Kidney glomerular epithelial cell (primary cell): ENCODE results near the gene EPG5.
A peak's percentile ranks its signal among the peaks of the same experiment; 100 is the strongest.

Experiments used
- DNase-seq: peaks from one replicate; lab custom pipeline; 2025; lab: John Stamatoyannopoulos, UW

Gene EPG5

DNA sequence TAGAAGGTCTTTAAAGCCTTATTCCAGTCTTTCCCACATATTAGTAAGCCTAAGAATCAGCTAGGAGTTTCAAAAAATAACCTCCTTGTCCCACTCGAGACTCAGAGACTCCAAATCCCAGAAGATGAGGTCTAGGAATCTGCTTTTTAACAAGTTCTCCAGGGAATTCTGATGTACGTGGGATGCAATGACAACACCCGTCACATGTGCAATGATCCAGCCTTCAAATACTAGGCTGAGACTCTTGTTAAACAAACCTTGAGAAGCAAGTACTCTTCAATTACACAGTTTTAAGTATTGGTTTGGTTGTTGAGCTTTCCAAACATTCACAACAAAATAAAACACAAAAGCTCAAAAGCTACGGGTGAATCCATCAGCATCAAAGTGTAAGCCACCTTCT is 53.9 kb downstream of the EPG5 start:
- no peak for DNase-seq

DNA sequence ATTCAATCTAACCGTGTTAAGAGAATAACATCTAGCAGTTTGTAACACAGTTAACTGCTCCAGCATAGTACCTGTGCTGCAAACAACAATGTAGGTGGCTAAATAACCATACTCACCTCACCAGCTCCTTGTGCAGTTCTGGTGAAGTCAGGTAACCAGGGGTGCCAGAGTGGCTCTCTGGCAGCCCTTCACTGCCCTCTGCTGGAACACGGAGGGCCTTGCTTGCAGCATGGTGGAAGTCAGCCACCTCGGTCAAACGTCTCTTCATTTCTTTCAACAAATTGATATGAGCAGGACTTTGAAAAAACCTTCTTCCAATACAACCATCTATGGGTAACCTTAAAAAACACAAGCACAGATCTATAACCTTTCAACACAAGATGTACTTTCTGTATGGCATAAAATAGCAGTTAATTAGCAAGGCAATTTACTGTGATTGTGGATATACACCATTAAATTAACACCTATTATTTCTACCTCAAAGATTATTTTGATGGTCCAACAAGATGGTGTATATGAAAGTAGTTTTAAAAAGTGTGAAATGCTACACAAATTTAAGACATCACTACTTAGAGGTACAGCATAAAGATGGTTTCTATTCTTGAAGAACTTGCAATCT is 56.6 kb downstream of the EPG5 start:
- peak; percentile 3 for DNase-seq

DNA sequence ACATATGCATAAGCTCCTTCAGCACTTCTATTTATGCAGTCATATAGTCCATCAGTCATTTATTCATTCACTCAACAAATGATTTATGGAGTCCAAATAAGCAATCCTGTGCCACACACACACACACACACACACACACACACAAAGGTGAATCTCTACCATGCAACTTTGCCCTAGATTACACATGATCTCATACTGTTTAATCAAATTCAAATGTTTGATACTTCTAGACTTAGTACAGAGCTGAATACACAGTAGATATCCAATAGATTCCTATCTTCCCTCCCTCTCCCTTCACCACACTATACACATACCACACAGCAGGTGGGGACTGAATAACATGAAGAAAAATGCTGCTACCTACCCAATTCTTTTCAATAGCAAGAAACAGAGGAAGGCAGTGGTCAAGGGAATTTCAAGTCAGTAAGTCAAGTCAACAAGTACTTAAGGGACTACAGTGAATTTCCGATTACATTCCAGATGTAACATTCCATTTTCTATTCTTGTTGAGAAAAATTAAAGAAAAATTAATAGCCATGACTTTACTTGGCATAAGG is 65.4 kb downstream of the EPG5 start:
- no peak for DNase-seq

DNA sequence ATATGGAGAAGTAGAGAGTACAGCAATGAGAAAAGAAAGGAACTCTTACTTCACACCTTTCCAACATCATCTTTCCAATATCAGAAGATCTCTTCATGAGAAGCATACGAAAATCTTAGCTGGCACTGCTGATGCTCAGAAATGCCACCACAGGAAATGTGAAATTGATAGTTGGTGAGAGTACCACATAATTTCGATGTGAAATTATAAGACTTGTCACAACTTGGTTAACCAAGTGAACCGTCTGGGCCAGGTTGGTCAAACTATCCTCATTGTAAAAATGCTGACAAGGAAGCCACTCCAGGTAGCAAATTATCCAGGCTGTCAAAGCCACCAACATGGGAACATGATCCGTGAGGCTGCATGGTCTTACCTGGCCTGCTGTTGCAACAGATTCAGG is 66.5 kb downstream of the EPG5 start:
- DNase-seq = no peak

DNA sequence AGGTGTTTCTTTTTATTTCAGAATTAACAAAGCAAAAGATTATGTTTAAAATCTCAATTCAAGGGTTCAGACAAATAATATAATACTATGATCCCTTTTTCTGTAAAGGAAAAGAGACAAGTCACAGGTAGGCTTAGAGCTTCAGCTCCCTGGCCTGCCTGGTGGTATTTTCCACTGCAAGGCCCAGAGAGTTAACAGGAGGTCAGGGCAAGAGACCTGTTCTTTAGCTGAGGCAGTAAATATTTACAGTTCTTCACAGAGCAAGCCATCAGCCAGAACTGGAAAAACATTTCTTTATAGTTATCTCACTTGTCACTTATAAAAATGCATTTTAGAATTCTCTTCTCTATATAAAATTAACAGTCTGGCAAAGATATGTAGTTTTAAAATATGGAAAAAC is 70.1 kb downstream of the EPG5 start:
- DNase-seq = no peak

DNA sequence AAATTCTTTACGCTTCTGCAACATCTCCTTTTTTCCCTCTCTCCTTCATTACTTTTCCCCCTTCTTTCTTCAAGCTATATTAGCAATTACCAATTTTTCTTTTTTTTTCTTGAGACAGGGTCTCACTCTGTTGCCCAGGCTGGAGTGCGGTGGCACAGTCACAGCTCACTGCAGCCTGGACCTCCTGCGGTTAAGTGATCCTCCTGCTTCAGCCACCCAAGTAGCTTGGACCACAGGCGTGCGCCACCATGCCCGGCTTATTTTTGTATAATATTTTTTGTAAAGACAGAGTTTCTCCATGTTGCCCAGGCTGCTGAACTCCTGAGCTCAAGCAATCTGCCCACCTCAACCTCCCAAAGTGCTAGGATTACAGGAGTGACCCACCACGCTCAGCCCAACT is 70.7 kb downstream of the EPG5 start:
- DNase-seq = no peak

DNA sequence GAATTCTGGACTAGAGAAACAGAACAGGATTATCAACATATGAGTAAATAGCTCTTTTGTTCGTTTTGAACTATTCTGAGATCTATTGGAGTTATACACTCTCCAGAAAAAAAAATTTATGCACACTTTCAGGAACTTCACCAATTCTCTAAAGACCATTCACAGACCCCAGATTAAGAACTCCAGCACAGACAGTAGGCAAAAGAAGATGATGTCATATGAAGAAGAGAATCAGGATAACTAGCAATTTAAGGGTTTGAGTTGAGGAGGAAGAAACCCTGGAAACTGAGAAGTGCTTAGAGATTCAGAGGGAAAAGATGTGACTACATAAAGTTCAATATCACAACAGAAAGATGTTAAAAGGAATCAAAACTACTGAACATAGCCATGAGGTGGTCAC is 71.8 kb downstream of the EPG5 start:
- no peak for DNase-seq

DNA sequence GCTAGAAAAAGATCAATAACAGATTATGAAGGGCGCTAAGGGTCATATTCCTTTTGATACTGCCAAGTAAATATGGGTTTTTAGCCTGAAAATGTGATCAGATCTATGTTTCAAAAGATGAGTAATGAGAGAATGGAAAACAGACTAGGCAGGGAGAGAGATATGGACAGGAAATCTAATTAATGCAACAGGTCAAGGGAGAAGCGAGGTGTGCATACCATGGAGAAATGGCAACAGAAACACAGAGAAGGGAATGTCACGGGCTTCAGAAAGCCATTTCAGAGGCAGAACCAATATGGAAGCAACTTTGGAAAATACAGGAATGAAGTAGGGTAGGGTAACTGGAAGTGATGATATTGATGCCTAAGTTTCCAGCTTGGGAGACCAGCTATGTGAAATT is 72.3 kb downstream of the EPG5 start:
- DNase-seq = no peak

DNA sequence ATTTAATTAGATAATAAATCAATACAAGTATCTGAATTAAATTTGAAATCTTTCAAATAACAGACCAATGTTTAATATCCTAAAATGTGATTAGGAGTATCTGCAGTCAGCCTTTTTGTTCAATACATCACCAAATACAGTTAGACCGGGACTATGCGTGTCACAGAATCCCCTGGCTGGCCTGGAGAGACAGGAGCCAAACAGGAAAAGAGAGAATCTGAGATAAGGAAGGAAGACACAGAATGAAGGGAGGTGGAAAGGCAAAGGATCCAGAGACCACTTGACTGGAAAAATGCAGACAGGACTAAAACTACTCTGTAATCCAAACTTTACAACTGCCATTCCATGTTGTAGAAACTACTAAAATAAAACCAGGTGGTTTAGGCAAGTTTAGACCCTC is 75.3 kb downstream of the EPG5 start:
- no peak for DNase-seq

DNA sequence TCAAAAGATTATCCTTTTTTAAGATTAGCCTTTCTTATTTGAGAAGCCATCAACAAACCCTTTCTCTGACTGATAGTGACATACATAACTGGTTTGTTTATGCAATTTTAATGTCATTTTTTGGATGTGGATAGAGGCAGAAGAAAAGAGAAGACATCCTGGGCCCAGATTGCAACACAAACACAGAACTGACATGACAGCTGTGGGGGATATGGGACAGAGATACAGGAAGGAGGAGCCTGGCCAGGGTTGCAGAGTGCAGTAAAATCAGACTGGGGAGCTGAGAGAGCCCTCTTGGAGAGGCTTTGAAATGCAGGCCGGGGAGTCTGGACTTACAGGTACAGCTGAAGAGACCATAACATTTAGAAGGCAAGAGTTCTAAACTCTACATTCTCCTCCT is 76.5 kb downstream of the EPG5 start:
- no peak for DNase-seq

DNA sequence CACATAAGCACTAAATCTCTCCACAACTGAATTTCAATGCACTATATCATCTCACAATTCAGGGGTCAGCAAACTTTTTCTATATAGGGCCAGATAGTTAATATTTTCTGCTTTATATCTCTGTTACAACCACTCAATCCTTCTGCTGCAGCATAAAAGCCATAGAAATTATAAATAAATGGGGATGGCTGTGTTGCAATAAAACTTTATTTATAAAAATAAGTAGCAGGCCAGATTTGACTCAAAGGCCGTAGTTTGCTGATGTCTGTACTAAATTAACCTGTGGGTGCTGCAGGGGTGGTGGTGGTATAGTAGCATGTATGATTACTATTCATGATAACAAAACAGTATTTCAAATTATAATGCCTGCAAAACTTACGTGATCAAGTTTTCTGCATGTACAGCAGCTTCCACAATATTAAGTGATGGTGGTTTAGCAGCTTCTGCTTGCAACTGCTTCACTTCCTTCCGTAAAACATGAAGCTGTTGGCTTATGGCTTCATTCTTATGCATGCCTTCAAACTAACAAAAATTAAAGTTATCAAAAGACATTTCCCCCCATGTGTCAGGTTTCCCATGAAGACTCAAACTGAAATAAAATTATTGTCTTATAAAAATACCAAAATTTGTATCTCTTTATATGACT is 77.6 kb downstream of the EPG5 start:
- DNase-seq = no peak

DNA sequence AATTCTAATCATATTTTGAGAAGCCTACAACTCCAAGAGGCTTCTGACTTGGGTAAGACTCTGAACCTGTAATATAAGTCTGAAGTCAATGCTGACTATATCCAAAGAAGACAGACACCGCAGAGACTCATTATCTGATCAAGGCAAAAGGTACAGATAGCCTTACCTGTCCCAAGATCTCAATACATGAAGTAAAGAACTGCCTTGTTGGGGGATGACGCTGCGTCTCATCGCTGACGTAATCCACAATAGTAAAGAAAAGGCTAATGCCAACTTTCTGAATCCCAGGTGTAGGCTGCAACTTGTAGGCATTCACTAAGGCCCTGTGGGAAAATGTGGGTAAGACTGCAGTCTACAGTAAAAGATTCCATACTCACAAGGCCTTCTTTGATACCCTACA is 79.5 kb downstream of the EPG5 start:
- DNase-seq = no peak

DNA sequence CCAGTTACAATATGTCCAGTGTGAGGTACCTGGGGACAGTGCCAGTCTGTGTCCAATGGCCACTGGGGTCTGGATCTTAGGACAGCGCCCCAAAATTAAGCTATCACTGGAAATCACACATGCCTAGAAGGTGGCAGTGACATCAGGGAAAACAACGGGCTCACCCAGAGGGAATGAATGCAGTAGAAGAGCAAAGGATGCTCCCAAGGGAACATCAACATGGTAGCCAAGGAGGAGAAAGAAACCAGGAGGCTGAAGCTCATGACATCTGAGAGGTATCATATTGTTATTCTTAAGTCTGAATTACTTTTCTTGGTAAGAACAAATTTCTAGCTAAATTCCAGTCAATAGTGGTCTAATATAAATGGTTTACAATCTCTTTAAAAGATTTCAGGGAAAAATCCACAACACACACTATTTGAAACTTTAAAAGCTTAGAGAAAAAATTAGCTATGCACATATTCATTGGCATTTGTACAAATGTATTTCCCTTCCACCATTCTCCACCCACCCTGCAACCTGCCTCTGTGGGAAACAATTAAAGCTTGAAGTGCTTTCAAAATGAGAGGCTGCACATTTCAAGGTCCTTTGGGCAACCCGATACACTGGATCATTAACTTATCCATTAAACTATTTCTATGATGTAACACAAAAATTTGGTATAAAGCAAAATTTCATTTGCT is 86.1 kb downstream of the EPG5 start:
- DNase-seq = no peak

DNA sequence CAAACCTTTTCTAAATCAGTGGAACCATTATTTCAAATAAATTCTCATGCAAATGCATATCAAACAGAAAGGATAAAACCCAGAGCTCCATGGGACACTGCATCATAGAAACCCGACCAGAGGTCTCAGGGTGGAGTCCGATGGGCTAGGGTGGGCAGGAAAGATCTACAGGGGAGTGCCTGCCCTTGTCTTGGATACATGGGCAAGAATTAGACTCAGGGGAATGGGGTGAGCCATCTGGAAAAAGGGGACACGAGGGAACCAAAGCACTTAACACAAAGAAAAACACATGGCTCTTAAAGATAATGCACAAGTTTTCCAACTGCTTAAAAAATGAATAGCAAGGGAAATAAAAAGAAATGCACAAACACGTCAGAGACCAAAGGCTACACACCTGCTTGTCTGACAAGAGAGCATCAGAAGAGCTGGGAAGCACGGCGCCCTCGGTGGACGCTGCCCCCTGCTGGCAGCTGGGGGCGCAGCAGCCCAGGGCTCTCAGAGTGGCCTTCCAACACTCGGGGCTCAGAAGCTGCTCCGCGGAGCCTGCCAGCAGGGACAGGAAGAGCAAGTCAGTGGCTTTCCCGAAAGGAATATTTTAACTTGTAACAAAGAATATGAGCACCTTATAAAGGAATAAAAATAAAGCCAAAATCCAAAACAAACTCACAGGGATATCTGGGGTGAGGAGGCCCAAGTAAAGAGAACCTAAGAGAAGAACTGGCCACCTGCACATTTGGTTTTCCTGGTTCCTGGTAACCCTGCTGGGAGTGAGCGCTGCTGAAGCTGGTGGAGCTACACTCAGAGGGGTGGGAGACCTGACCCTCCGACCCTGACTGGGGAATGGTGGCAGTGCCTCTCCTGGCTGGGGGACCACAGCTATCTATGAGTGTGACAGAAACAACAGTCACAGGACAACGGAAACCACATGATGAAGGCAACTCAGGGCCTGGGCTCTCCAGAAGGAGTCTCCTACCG is 87.2 kb downstream of the EPG5 start:
- DNase-seq = peak; percentile 44

DNA sequence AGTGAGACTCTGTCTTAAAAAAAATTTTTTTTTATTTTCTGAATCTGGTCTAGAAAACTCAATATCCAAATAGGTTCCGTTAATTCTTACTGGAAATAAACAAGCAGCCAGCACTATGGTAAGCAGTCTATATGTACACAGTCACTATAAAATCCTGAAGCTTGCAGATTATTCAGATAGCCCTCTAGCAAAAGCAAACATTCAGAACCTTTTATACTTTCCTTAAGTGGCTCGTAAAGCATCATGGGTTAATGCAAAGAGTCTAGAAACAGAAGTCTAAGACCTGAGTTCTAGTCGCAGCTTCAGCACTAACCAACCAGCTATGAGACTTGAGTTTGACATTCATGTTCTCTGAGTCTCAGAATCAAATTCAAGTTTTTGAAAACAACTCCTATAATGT is 89.7 kb downstream of the EPG5 start:
- DNase-seq = no peak

DNA sequence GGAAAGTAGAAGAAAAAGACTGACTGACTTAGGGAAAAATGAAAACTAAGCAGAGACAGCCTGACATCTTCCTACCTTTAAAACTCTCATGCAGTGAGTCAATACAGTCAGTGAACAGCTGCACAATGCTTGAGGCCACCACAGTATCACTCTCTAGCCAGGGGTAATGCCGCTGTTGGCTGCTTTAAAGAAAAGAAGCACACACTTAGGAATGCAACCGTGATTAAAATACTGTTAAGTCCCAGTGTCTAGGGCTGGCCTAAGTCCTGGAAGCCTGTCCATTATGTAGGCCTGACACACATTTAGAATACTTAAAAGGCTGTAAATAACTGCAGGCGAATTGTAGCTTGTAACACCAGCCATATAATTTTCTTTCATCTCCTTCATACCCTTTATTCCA is 91.0 kb downstream of the EPG5 start:
- DNase-seq = no peak

DNA sequence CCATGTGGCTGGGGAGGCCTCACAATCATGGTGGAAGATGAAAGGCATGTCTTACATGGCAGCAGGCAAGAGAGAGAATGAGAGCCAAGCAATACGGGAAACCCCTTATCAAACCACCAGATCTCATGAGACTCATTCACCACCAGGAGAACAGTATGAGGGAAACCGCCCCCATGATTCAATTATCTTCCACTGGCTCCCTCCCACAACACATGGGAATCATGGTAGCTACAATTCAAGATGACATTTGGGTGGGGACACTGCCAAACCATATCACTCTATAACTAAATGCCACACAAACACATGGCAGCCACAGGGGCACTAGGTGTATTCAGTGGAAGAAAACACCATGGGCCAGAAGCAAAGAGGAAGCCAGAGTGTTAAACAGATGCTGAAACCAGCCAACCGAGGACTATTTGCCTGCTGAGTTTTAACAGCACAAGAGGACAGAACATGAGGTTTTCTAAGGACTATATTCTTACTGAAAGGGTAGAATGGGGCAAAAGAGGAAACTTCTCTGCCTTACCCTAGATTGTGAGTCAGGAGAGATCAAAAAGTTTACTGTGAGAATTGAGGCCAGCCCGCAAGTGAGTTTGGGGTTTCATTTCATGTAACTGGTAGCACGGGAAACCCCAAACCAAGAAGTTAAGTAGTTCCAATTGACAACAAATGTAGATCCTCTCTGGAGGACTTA is 92.5 kb downstream of the EPG5 start:
- DNase-seq = no peak

DNA sequence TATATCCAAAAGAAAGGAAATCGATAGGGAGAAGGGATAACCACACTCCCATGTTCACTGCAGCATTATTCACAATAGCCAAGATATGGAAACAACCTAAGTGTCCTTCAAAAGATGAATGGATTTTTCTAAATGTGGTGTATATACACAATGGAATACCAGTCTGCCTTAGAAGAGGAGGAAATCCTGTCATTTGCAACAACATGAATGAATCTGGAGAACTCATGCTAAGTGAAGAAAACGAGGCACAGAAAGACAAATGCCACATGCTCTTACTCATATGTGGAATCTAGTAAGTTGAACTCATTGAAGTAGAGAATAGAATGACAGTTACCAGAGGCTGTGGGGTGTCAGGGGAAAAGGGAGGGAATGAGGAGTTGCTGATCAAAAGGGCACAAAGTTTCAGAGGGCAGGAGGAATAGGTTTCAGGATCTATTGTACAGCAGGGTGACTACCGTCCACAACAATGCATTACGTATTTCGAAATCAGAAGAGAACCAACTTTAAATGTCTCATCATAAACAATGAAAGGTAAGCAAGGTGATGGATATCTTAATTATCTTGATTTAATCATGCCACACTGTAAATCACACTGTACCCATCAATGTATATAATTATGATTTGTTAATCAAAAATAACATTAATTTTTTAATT is 95.6 kb downstream of the EPG5 start:
- DNase-seq = no peak

DNA sequence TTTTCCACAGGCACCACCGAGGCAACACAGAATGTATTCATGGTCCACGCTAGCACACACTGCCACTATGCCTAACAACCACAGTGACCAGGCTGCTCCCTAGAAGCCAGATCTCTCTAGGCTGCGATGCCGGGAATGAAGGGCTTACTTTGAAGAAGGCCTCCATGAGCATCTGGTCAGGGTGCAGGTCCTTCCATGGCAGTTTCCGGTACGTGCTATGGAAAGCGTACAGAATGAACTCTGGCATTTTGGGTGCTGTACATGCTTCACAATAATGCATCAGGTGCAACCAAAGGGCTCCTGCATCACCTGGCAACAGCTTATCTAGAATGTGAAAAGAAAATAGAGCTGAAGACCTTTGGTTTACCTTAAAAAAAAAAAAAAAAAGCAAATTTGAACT is 96.7 kb downstream of the EPG5 start:
- DNase-seq = no peak

DNA sequence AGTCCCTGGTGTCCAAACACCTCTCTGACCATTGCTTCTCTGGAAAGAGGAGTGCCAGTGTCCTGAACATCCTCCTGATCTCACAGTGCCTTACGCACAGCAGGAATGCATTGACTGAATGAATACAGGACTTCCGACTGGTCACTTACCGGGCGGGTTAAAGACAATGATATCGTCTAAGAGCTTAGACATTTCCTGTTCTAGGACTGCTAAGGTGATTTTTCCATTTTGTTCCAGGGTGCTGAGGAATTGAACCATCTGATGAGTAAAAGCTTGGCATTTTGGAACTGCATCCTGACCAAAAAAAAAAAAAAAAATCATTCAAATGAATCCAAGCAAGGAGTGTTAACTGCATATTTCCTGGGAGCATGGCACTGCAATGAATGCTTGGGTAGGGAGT is 101.7 kb downstream of the EPG5 start:
- DNase-seq = no peak

DNA sequence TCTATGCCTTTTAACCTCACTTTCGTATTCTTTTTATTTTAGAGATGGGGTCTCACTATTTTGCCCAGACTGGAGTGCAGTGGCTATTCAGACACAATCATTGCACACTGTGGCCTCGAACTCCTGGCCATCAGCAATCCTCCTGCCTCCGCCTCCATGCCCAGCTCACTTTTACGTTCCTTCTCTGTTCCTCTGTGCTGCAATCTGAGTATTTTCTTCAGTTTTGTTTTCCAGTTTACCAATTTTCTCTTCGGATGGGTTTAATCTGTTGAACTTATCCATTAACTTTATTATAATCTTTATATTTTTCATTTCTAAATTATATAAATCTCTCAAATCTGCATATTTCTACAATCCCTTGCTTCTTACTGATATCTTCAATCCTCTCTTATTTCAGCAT is 103.0 kb downstream of the EPG5 start:
- no peak for DNase-seq
